SK-MEL-5 (cell line): ENCODE results near the gene RP2. TPM values are rescaled to one million over a fixed set of nuclear protein-coding genes. Genes with fewer than 3 reads are reported as not detected.

Source experiments
- DNase-seq: peaks from one replicate; pipeline ENCODE4 v3.0.0-alpha.2; 2016; ENCODE audit warnings: low read depth, low spot score
- in situ Hi-C: cut with HindIII; loops from 2 replicates; pipeline ENCODE4 v1.10.0; 2016; ENCODE audit warnings: low sequenced_read_pairs, high pct_unique_total_duplicates, low pct_unique_long_range_greater_than_20kb
- total RNA-seq: library from RNA; depleted of rRNA; stranded (reverse); fragments of >200 nt; shearing (Covaris generic); gene quantifications from 2 replicates; pipeline ENCODE4 v1.2.3, GENCODE V29; 2014

Gene RP2
- total RNA-seq, 1 experiment from 2014 or later: 11.8 TPM

- DNase-seq: no peak
Measured at GRCh38 chrX:46837558-46838485, 979 bp downstream of the RP2 start.

GRCh38 chrX:46838486-46838870 is 1.6 kb downstream of the RP2 start:
- DNase-seq: no peak
- in situ Hi-C loops: no loop called here

More at GRCh38 chrX:46837558-46838485, 979 bp downstream of the RP2 start:
- in situ Hi-C loops: no loop called here

- DNase-seq: no peak
- in situ Hi-C loops: no loop called here
Measured at GRCh38 chrX:46838974-46839480, 2.2 kb downstream of the RP2 start.

DNA sequence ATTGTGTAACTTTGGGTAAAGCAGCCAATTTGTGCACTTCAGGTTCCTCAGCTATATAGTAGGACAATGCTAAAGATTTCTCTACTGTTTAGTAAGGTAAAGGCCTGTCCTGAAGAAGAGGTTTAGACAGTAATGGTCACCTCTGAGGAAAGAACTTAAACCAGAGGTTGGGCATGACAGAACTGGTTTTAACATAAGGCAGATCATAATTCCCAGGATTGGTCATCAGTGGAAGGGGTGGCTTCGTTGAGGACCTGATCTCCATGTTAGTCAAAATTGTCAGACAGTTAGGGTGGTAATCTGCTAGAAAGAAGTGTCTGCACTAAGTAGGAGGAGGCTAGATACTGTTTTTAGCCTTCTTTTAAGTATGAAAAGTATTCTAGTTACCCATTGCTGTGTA is 4.1 kb downstream of the RP2 start:
- in situ Hi-C loops: no loop called here
- DNase-seq: no peak

- DNase-seq: no peak
- in situ Hi-C loops: no loop called here
Measured at GRCh38 chrX:46841346-46841745, 4.5 kb downstream of the RP2 start.

GRCh38 chrX:46844913-46845312 is 8.1 kb downstream of the RP2 start:
- DNase-seq: no peak
- in situ Hi-C loops: no loop called here

GRCh38 chrX:46849933-46850332 is 13.1 kb downstream of the RP2 start:
- in situ Hi-C loops: no loop called here
- DNase-seq: peak; percentile 5

- no peak for DNase-seq
- in situ Hi-C loops: no loop called here
Measured at GRCh38 chrX:46850771-46851170, 13.9 kb downstream of the RP2 start.

GRCh38 chrX:46856483-46856882 is 19.6 kb downstream of the RP2 start:
- no peak for DNase-seq
- in situ Hi-C loops: no loop called here

DNA sequence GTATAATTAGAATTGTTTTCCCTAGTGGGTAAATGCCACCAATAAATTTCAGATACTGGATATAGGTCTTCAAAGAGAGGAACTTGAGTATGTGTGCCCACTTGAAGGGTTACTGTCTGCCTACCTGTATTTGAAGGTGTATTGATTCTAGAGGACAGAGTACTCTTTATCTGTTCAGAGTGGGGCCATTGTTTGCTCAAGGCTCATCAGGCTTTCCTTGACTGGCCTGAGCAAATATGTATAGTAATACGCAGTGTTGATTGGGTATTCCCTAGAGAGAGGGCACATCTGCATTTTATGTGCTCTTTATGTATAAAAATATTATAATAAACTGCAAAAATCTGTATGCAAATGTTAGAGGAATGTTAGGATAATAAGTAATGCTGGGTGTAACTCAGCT is 23.7 kb downstream of the RP2 start:
- in situ Hi-C loops: no loop called here
- DNase-seq: no peak

DNA sequence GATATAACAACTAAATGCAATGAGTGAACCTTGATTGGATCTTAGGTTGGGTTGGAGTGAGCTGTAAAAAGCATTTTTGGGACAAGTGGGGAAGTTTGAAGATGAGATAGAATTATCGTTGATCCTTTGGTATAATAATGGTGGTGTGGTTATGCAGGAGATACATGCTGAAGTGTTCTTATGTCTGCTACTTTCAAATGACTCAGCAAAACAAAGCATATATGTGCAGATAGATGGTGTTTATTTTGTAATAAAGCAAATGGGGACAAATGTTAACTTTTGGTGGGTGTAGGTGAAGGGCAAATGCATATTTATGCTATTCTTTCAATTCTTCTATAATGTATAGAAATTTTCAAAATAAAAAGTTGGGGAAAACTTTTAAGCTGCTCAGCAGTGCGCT is 26.2 kb downstream of the RP2 start:
- in situ Hi-C loops: no loop called here

GRCh38 chrX:46864606-46865005 is 27.8 kb downstream of the RP2 start:
- in situ Hi-C loops: no loop called here
- DNase-seq: no peak

More for the DNA sequence above, 26.2 kb downstream of the RP2 start:
- no peak for DNase-seq

- DNase-seq: no peak
- in situ Hi-C loops: no loop called here
Measured at GRCh38 chrX:46865281-46865680, 28.4 kb downstream of the RP2 start.

GRCh38 chrX:46866726-46867125 is 29.9 kb downstream of the RP2 start:
- in situ Hi-C loops: no loop called here
- DNase-seq: no peak

DNA sequence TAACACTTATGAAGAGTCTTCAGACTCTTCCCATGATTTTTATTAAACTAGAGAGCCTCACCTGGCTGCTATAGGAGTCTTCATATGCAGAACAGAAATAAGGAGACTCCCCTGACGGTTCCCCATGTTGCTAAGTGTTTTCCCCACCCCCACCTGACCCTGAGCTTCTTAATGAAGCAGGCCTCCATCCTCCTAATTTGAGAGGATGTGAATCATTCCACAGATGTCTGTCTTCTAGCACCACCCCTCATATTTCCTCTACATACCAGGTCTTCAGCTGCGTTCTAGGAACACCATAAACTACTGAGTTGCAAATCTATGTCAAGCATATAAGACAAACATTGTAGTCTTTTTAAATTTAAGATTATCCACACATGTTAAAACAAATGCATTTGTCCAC is 36.9 kb downstream of the RP2 start:
- no peak for DNase-seq

GRCh38 chrX:46876901-46877300 is 40.1 kb downstream of the RP2 start:
- in situ Hi-C loops: no loop called here
- no peak for DNase-seq

More for the DNA sequence above, 36.9 kb downstream of the RP2 start:
- in situ Hi-C loops: no loop called here

DNA sequence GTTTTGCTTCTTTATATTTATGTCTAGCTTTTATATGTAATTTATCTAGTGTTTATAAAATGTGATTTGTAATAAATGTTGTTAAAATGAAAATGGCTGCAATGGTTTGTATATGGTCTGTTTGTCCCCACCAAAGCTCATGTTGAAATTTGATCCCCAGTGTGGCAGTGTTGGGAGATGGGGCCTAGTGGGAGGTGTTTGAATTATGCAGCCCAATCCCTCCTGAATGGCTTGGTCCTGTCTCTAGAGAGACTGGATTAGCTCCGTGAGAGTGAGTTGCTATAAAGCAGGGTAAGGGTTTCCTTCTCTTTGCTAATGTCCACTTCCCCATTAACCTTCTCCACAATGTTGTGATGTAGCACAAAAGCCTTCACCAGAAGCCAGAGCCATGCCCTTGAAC is 45.4 kb downstream of the RP2 start:
- in situ Hi-C loops: no loop called here
- DNase-seq: no peak

GRCh38 chrX:46884799-46885198 is 48.0 kb downstream of the RP2 start:
- in situ Hi-C loops: no loop called here
- no peak for DNase-seq

- DNase-seq: no peak
- in situ Hi-C loops: no loop called here
Measured at GRCh38 chrX:46898207-46898606, 61.4 kb downstream of the RP2 start.
